BLaER1 treated with 17β-estradiol and CSF1 and Interleukin-3, amounts not matched to agents 10 nM and 100 nM (cell line): Measurements from ENCODE around the gene NOS1.

ENCODE experiments used
- H3K27ac ChIP-seq, 11 experiments: shearing (Covaris generic); formaldehyde crosslinking; 2 replicates each; pipeline ENCODE4 v1.8.1; 2022
- H3K27me3 ChIP-seq, 11 experiments: shearing (Covaris generic); formaldehyde crosslinking; 2 replicates each; pipeline ENCODE4 v1.8.1; 2022
- H3K36me3 ChIP-seq, 11 experiments: shearing (Covaris generic); formaldehyde crosslinking; 2 replicates each; pipeline ENCODE4 v1.8.1; 2022
- H3K4me1 ChIP-seq, 10 experiments: shearing (Covaris generic); formaldehyde crosslinking; 2 replicates each; pipeline ENCODE4 v1.8.1; 2022
- H3K4me2 ChIP-seq, 11 experiments: shearing (Covaris generic); formaldehyde crosslinking; 2 replicates each; pipeline ENCODE4 v1.8.1; 2022
- H3K4me3 ChIP-seq, 10 experiments: shearing (Covaris generic); formaldehyde crosslinking; 2 replicates each; pipeline ENCODE4 v1.8.1; 2022
- H3K9ac ChIP-seq, 11 experiments: shearing (Covaris generic); formaldehyde crosslinking; 2 replicates each; pipeline ENCODE4 v1.8.1; 2022
- H3K9me3 ChIP-seq, 11 experiments: shearing (Covaris generic); formaldehyde crosslinking; replicated peaks in 1 of 11; 2 replicates each; pipeline ENCODE4 v1.8.1; 2022
- H4K20me1 ChIP-seq, 11 experiments: shearing (Covaris generic); formaldehyde crosslinking; 2 replicates each; pipeline ENCODE4 v1.8.1; 2022
- Cebpa-rat ChIP-seq, 11 experiments: shearing (Covaris generic); IDR thresholded peaks; 2 replicates each; pipeline ENCODE4 v1.8.1; 2022

The NOS1 gene

DNA sequence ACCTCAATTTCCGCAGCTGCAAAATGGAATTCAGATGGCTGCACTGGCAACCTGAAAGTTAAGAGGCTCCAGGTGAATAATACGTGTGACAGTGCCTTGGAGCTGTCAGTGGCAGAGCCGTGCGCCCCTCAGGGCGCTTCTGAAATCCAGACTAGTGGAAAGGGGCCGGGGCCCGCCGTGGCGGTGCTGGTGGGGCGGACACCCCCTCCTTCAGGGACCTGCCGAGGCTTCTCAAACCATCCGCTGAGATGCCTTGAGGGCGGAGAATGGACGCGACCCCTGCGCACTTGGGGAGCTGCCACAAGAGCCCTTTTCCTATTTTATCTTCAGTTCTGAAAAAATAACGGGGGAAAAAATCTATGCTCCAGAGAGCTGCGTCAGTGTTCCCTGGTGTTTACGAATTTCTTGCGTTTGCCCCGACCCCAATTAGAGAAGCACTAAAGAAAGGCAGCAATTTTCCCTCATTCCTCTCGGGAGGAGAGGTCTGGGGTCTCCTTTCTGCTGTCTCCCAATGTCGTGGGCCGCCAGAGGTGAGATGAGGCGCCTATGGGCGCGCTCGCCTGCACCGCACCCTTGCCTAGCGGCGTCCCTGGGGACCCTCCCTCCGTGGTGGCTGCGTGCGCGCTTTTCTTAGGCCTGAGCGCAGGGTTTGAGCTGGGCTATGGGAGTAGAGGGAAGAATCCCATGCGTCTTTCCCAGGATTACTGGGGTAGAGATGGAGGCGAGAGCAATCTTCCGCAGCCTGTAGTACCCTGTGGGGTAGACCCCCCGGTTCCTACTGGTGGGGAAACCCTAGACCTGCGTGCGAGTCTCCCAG is 2.2 kb downstream of the NOS1 start:
- peaks cover 0 to 6% (median 0%) of the 10 kb centered on the region in 10 experiments; a peak in 1 of 20 replicates for H3K4me1 ChIP-seq
- H3K9me3 ChIP-seq = peaks cover 0 to 12% (median 9%) of the 10 kb centered on the region in 11 experiments; a peak in 12 of 22 replicates
- no peak overlapping the region for H3K4me2 ChIP-seq
- H3K4me3 ChIP-seq = no peak overlapping the region
- H3K27ac ChIP-seq = no peak overlapping the region
- TF ChIP-seq Cebpa-rat (IDR thresholded peaks at IDR 0.05) = no peak
- peaks cover 60 to 71% (median 67%) of the 10 kb centered on the region in 11 experiments for H3K27me3 ChIP-seq
- H3K9ac ChIP-seq = no peak overlapping the region
- peaks cover 0 to 4% (median 0%) of the 10 kb centered on the region in 11 experiments; a peak in 2 of 22 replicates for H4K20me1 ChIP-seq
- H3K36me3 ChIP-seq = no peaks in the 10 kb centered on the region

DNA sequence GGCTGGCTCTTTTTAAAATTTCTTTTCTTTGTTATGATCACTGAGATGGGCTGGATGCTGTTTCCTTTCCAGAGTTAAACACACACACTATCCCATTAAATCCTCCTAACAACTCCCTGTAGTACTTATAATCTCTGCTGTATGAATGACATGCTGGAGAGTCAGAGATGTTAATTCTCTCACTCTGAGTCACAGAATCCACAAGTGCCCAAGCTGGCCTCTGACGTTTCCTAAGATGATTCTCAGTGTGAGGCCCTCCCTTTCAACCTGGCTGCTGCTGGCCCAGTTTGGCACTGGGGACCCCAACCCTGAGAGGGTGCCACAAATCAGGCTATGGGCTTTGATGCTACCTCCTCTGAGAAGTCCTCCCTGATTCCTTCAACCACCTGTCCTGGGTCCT is 5.4 kb downstream of the NOS1 start:
- Histone ChIP-seq H3K36me3 (no peaks in the 10 kb centered on the region), H3K4me1 (no peaks in the 10 kb centered on the region), H3K9ac (no peak overlapping the region), H3K9me3 (peaks cover 0 to 11% (median 9%) of the 10 kb centered on the region in 11 experiments; a peak in 12 of 22 replicates), H3K4me3 (no peak overlapping the region), H3K27me3 (peaks cover 30 to 39% (median 35%) of the 10 kb centered on the region in 11 experiments), H3K4me2 (no peak overlapping the region), H4K20me1 (no peaks in the 10 kb centered on the region), H3K27ac (no peak overlapping the region)
- TF ChIP-seq Cebpa-rat (IDR thresholded peaks at IDR 0.05) = no peak

DNA sequence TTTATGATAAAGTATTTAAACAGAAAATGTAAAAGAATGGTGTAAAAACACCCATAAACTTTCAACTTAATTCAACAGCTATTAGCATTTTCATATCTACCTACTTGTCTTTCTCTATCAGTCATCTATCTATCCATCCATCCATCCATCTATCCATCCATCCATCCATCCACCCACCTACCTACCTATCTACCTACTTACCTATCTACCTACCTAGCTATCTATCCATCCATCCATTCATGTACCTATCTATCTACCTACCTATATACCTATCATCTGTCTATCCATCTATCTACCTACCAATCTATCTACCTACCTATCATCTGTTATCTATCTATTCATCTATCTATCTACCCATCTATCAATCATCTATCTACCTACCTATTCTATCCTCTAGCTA is 8.5 kb downstream of the NOS1 start:
- Histone ChIP-seq H3K9ac (no peak overlapping the region), H3K36me3 (no peaks in the 10 kb centered on the region), H3K27me3 (peaks cover 0 to 7% (median 4%) of the 10 kb centered on the region in 11 experiments; a peak in 12 of 22 replicates), H3K27ac (no peak overlapping the region), H3K4me2 (no peak overlapping the region), H3K9me3 (no peaks in the 10 kb centered on the region), H3K4me1 (no peaks in the 10 kb centered on the region), H4K20me1 (no peaks in the 10 kb centered on the region), H3K4me3 (no peak overlapping the region)
- no peak for TF ChIP-seq Cebpa-rat (IDR thresholded peaks at IDR 0.05)

DNA sequence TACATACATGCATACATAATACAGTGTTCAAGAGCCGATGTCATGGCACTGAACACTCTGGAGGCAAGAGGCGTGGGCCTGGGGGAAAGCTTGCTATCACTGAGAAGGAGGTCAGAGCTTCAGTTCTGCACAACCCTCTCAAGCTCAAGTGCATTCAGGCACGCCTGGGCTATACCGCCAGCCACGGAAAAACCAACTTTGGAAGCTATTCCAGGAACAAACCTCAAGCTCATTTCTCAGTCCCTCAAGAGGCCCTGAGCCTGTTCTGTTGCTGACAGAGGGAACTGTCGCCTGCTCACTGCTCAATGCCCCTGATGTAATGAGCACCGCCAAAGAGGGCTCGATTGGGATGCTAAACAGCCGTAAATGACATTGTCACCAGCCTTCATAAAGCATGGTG is 9.2 kb downstream of the NOS1 start:
- H4K20me1 ChIP-seq = no peaks in the 10 kb centered on the region
- no peak overlapping the region for H3K9ac ChIP-seq
- H3K27me3 ChIP-seq = peaks cover 0 to 1% (median 0%) of the 10 kb centered on the region in 11 experiments; a peak in 2 of 22 replicates
- H3K36me3 ChIP-seq = no peaks in the 10 kb centered on the region
- no peak overlapping the region for H3K4me2 ChIP-seq
- H3K4me3 ChIP-seq = no peak overlapping the region
- no peaks in the 10 kb centered on the region for H3K4me1 ChIP-seq
- H3K9me3 ChIP-seq = no peaks in the 10 kb centered on the region
- no peak for TF ChIP-seq Cebpa-rat (IDR thresholded peaks at IDR 0.05)
- H3K27ac ChIP-seq = no peak overlapping the region

DNA sequence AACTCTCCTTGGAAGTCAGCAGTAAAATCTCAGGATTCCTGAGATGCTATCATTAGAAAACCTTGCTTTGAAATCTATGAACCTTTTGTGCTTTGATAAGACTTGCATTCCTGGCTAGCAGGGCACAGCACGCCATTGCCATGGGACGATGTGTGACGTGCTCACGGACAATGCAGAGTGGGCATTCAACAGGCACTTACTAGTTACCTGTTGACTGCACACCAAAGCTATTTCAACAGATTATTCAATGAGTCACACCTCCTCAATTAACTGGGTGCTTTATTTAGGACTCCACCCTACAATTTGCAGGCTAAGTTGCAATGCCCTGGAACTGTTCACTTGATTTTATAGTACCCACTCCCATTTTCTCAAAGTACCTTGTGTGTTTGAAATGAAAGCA is 11.3 kb downstream of the NOS1 start:
- Histone ChIP-seq H3K4me1 (no peaks in the 10 kb centered on the region), H4K20me1 (no peaks in the 10 kb centered on the region)

DNA sequence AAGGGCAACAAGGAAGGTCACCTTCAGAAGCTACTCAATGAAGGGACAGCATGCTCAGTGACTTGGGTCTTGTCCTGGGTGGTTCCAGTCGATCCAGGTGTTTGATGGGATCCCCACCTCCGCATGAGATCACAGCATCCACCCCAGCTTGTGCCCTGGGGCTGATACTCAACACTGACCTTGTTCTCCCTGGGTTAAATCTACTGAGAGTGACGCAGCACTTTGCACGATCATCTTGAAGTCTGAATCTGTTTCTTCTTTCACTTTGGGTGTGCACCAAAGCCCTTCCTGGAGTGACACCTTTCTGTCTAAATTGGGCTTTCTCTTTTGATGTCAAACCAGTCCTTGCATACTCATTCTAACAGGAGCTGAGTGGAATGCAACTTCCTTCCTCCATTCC is 13.8 kb downstream of the NOS1 start:
- peaks cover 0 to 8% (median 0%) of the 10 kb centered on the region in 11 experiments; a peak in 5 of 22 replicates for H3K9me3 ChIP-seq
- H3K4me1 ChIP-seq = peaks cover 5 to 10% (median 7%) of the 10 kb centered on the region in 10 experiments
- TF ChIP-seq Cebpa-rat (IDR thresholded peaks at IDR 0.05) = no peak
- no peaks in the 10 kb centered on the region for H3K27me3 ChIP-seq
- no peaks in the 10 kb centered on the region; a peak in 1 of 22 replicates for H4K20me1 ChIP-seq
- H3K9ac ChIP-seq = no peak overlapping the region
- no peaks in the 10 kb centered on the region for H3K36me3 ChIP-seq
- H3K27ac ChIP-seq = no peak overlapping the region
- H3K4me2 ChIP-seq = no peak overlapping the region
- H3K4me3 ChIP-seq = no peak overlapping the region

More for the DNA sequence above, 11.3 kb downstream of the NOS1 start:
- no peaks in the 10 kb centered on the region for H3K9me3 ChIP-seq
- H3K27me3 ChIP-seq = no peaks in the 10 kb centered on the region
- H3K9ac ChIP-seq = no peak overlapping the region
- no peak for TF ChIP-seq Cebpa-rat (IDR thresholded peaks at IDR 0.05)
- H3K4me3 ChIP-seq = no peak overlapping the region
- H3K36me3 ChIP-seq = no peaks in the 10 kb centered on the region
- no peak overlapping the region for H3K4me2 ChIP-seq
- no peak overlapping the region for H3K27ac ChIP-seq

DNA sequence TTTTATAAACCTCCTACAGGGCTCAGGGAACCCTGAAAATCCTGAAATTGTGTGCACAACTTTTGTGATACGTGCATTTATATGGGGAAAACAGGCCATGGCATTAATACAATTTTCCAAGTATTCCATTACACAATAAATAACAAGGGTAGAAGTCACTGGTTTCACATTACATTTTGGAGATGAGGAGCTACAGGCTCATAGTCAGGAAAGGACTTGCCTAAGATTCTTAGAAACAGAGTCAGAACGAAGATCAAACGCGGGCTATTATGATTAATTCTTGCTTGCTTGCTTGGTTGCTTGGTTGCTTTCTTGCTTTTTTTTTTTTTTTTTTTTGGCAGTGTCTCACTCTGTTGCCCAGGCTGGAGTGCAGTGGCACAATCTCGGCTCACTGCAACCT is 16.7 kb downstream of the NOS1 start:
- peaks cover 9 to 16% (median 12%) of the 10 kb centered on the region in 10 experiments for H3K4me1 ChIP-seq
- H3K4me3 ChIP-seq = no peak overlapping the region
- H3K9me3 ChIP-seq = peaks cover 0 to 18% (median 0%) of the 10 kb centered on the region in 11 experiments; a peak in 6 of 22 replicates
- H3K4me2 ChIP-seq = no peak overlapping the region
- H3K27ac ChIP-seq = no peak overlapping the region
- no peak overlapping the region for H3K9ac ChIP-seq
- H3K36me3 ChIP-seq = no peaks in the 10 kb centered on the region
- H3K27me3 ChIP-seq = no peaks in the 10 kb centered on the region
- H4K20me1 ChIP-seq = no peaks in the 10 kb centered on the region; a peak in 1 of 22 replicates
- no peak for TF ChIP-seq Cebpa-rat (IDR thresholded peaks at IDR 0.05)

DNA sequence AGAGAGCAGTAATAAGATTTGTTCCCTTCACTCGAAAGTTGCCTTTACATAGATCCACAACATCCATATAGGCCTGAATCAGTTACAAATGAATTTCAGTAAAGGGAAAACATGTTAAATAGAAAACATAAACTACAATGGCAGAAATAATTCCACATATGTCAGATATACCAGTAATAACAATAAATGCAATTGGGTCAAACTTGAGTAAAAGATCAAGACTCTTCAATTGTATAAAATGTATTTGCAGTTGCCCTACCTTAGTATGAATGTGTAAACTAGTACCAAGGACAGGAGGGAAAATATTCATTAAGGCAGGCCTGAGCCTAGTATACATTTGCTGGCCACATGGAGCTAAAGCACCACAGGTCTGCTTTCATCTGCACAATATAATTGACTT is 17.6 kb downstream of the NOS1 start:
- no peak overlapping the region for H3K4me2 ChIP-seq
- no peak overlapping the region; a peak in 1 of 22 replicates for H3K27ac ChIP-seq
- no peaks in the 10 kb centered on the region; a peak in 1 of 22 replicates for H4K20me1 ChIP-seq
- H3K36me3 ChIP-seq = no peaks in the 10 kb centered on the region
- no peak overlapping the region for H3K9ac ChIP-seq
- no peak overlapping the region for H3K4me3 ChIP-seq
- H3K27me3 ChIP-seq = no peaks in the 10 kb centered on the region
- H3K9me3 ChIP-seq = peaks cover 0 to 18% (median 0%) of the 10 kb centered on the region in 11 experiments; a peak in 6 of 22 replicates
- TF ChIP-seq Cebpa-rat (IDR thresholded peaks at IDR 0.05) = no peak
- H3K4me1 ChIP-seq = peaks cover 11 to 20% (median 17%) of the 10 kb centered on the region in 10 experiments

DNA sequence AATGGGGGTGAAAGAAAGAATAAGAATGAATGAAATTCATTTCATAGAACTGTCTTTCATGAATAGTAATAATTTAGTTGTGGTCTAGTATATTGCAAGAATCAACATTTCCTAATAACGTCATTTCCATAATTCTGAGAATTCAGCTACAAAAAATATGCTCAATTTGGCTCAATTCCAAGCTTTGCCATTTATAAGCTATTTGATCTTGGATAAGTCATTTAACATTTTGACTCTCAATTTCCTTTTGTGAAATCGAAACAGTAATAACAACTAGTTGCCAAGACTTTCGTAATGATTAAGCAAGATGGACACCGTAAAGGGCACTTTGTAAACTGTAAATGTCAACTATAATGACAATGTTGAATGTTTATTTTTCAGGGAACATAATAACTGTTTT is 18.1 kb downstream of the NOS1 start:
- Histone ChIP-seq H4K20me1 (no peaks in the 10 kb centered on the region; a peak in 1 of 22 replicates), H3K9me3 (peaks cover 0 to 18% (median 0%) of the 10 kb centered on the region in 11 experiments; a peak in 6 of 22 replicates), H3K27ac (no peak overlapping the region; a peak in 1 of 22 replicates), H3K36me3 (no peaks in the 10 kb centered on the region), H3K9ac (no peak overlapping the region), H3K27me3 (no peaks in the 10 kb centered on the region), H3K4me1 (peaks cover 16 to 26% (median 23%) of the 10 kb centered on the region in 10 experiments), H3K4me3 (no peak overlapping the region), H3K4me2 (peak overlapping the region in 8 of 11 experiments; percentile 32 to 62 (median 46); a peak in 11 of 22 replicates)
- TF ChIP-seq Cebpa-rat (IDR thresholded peaks at IDR 0.05) = no peak
